ENCODE data around the gene RAB31.
"Not testable (repeated sequence)": the region's sequence is repeated elsewhere in the genome, so short reads cannot be mapped to it uniquely, and the experiment has no call there.

Gene RAB31

GRCh38 chr18:9897787-9898291, 189.7 kb downstream of the RAB31 start:
- not testable (repeated sequence) for DNase-seq

- DNase-seq: peak; percentile 12 to 26
Observed at GRCh38 chr18:9898792-9899549, 190.9 kb downstream of the RAB31 start.

GRCh38 chr18:9899550-9899930, 191.4 kb downstream of the RAB31 start:
- DNase-seq: not testable (repeated sequence)

- no peak for DNase-seq
Observed at GRCh38 chr18:9900699-9901098, 192.6 kb downstream of the RAB31 start.

GRCh38 chr18:9901377-9901776, 193.3 kb downstream of the RAB31 start:
- DNase-seq: no peak

GRCh38 chr18:9902264-9902663, 194.2 kb downstream of the RAB31 start:
- DNase-seq: not testable (repeated sequence)

GRCh38 chr18:9902832-9903231, 194.7 kb downstream of the RAB31 start:
- DNase-seq: no peak

- no peak for DNase-seq
Observed at GRCh38 chr18:9905401-9905922, 197.4 kb downstream of the RAB31 start.

- no peak for DNase-seq
Observed at GRCh38 chr18:9906481-9906880, 198.4 kb downstream of the RAB31 start.

GRCh38 chr18:9907867-9908266, 199.8 kb downstream of the RAB31 start:
- no peak for DNase-seq

GRCh38 chr18:9910071-9910470, 202.0 kb downstream of the RAB31 start:
- DNase-seq: no peak

- DNase-seq: no peak
Observed at GRCh38 chr18:9910661-9911060, 202.6 kb downstream of the RAB31 start.

GRCh38 chr18:9911226-9911625, 203.1 kb downstream of the RAB31 start:
- DNase-seq: no peak
